Common myeloid progenitor, CD34-positive (primary cell): ENCODE measurements around the gene ZNF701.
"Not testable (repeated sequence)": the region's sequence is repeated elsewhere in the genome, so short reads cannot be mapped to it uniquely, and the experiment has no call there.

ENCODE experiments used
- CTCF ChIA-PET: fragments of 350-600 bp; sonication (Branson Sonifier 250); formaldehyde crosslinking; loops from one replicate; lab custom pipeline; 2021; ENCODE audit warnings: antibody characterized with exemption; lab: Charles Lee
- POLR2A ChIA-PET: fragments of 350-600 bp; sonication (Branson Sonifier 250); formaldehyde crosslinking; loops from one replicate; lab custom pipeline; 2021; ENCODE audit warnings: antibody characterized with exemption; lab: Charles Lee
- DNase-seq, 3 donors: peaks; one replicate each; pipeline versions ENCODE4 v3.0.0 to v3.0.0-alpha.2; 2013
- H3K27ac ChIP-seq, 2 experiments: 1 replicate in 1 of 2; 2 replicates in 1 of 2; pipeline ENCODE4 v1.7.0; 2013; ENCODE audit warnings: inconsistent platforms in 2 of 2, low read length in 2 of 2, mild to moderate bottlenecking in 2 of 2, low read depth in 1 of 2, moderate library complexity in 1 of 2; ENCODE audit not compliant: severe bottlenecking in 2 of 2, insufficient read depth in 1 of 2, poor library complexity in 1 of 2
- H3K27me3 ChIP-seq, 5 experiments: replicated peaks in 2 of 5; 1 replicate in 3 of 5; 2 replicates in 2 of 5; pipeline versions ENCODE4 v1.6.1 to v1.7.0; 2013; ENCODE audit warnings: low read length in 4 of 5, mild to moderate bottlenecking in 2 of 5, moderate library complexity in 2 of 5, inconsistent platforms in 1 of 5; ENCODE audit not compliant: insufficient read depth in 5 of 5, control insufficient read depth in 4 of 5
- H3K36me3 ChIP-seq, 4 experiments: 1 replicate in 2 of 4; 2 replicates in 2 of 4; pipeline versions ENCODE4 v1.6.1 to v1.7.0; 2013; ENCODE audit warnings: low read length in 3 of 4, control low read depth in 1 of 4, mild to moderate bottlenecking in 1 of 4; ENCODE audit not compliant: control insufficient read depth in 4 of 4, insufficient read depth in 4 of 4
- H3K4me1 ChIP-seq, 4 experiments: 1 replicate in 3 of 4; 2 replicates in 1 of 4; pipeline versions ENCODE4 v1.6.1 to v1.7.1; 2013; ENCODE audit warnings: low read length in 3 of 4, mild to moderate bottlenecking in 3 of 4, control low read depth in 1 of 4, inconsistent platforms in 1 of 4, moderate library complexity in 1 of 4; ENCODE audit not compliant: control insufficient read depth in 4 of 4, insufficient read depth in 4 of 4; ENCODE audit errors: control extremely low read depth in 1 of 4
- H3K4me3 ChIP-seq, 7 experiments: 1 replicate in 4 of 7; 2 replicates in 3 of 7; pipeline versions ENCODE4 v1.5.1 to v1.7.0; 2013; ENCODE audit warnings: mild to moderate bottlenecking in 7 of 7, low read length in 6 of 7, moderate library complexity in 6 of 7, inconsistent platforms in 2 of 7, low read depth in 2 of 7, control low read depth in 1 of 7; ENCODE audit not compliant: insufficient read depth in 4 of 7, control insufficient read depth in 1 of 7; ENCODE audit errors: extremely low read depth in 1 of 7
- H3K9me3 ChIP-seq, 5 experiments: 1 replicate in 4 of 5; 2 replicates in 1 of 5; pipeline versions ENCODE4 v1.6.1 to v1.7.1; 2013; ENCODE audit warnings: low read length in 4 of 5, mild to moderate bottlenecking in 2 of 5, inconsistent platforms in 1 of 5, low read depth in 1 of 5, moderate library complexity in 1 of 5; ENCODE audit not compliant: control insufficient read depth in 4 of 5, insufficient read depth in 2 of 5; ENCODE audit errors: control extremely low read depth in 1 of 5
- WGBS: methylation state at CpG from one replicate; pipeline ENCODE4 v1.1.5; 2013; ENCODE audit not compliant: insufficient coverage; 5-methylcytosine and 5-hydroxymethylcytosine counted together

Gene ZNF701

GRCh38 chr19:52566121-52566520 lies 4.0 kb upstream of the ZNF701 start:
- peaks cover 0 to 14% (median 11%) of the 10 kb centered on the region in 4 experiments for H3K4me1 ChIP-seq
- ChIA-PET POLR2A (no interaction called here), CTCF (no interaction called here)
- H3K4me3 ChIP-seq: no peak overlapping the region
- 89% methylated on average over 3 of the region's 6 CpGs for WGBS
- peaks cover 4 to 50% (median 29%) of the 10 kb centered on the region in 5 experiments for H3K9me3 ChIP-seq
- peaks cover 2 to 32% (median 19%) of the 10 kb centered on the region in 4 experiments for H3K36me3 ChIP-seq
- no peaks in the 10 kb centered on the region for H3K27me3 ChIP-seq
- H3K27ac ChIP-seq: no peak overlapping the region
- no peak for DNase-seq

GRCh38 chr19:52566588-52566987 lies 3.5 kb upstream of the ZNF701 start:
- no peaks in the 10 kb centered on the region for H3K27me3 ChIP-seq
- H3K9me3 ChIP-seq: peaks cover 4 to 45% (median 25%) of the 10 kb centered on the region in 5 experiments
- H3K36me3 ChIP-seq: peaks cover 2 to 28% (median 17%) of the 10 kb centered on the region in 4 experiments
- H3K4me3 ChIP-seq: no peak overlapping the region
- 100% methylated on average over 1 of the region's 2 CpGs for WGBS
- ChIA-PET POLR2A (no interaction called here), CTCF (no interaction called here)
- DNase-seq: no peak
- no peak overlapping the region for H3K27ac ChIP-seq
- peaks cover 0 to 15% (median 12%) of the 10 kb centered on the region in 4 experiments for H3K4me1 ChIP-seq

GRCh38 chr19:52567921-52568320 lies 2.2 kb upstream of the ZNF701 start:
- CTCF ChIA-PET: no interaction called here
- Histone ChIP-seq H3K27ac (no peak overlapping the region), H3K4me1 (peaks cover 0 to 15% (median 12%) of the 10 kb centered on the region in 4 experiments), H3K36me3 (peaks cover 0 to 25% (median 19%) of the 10 kb centered on the region in 4 experiments), H3K4me3 (no peak overlapping the region), H3K9me3 (peaks cover 0 to 42% (median 22%) of the 10 kb centered on the region in 5 experiments), H3K27me3 (no peaks in the 10 kb centered on the region)
- WGBS: 90% methylated on average over 7 of the region's 14 CpGs
- DNase-seq: no peak
- POLR2A ChIA-PET: no interaction called here

GRCh38 chr19:52569638-52569999 lies 468 bp upstream of the ZNF701 start:
- H3K27me3 ChIP-seq, CTCF ChIA-PET, POLR2A ChIA-PET: not testable (repeated sequence)
- H3K4me3 ChIP-seq: peak overlapping the region; percentile 37 to 96 (median 86)
- DNase-seq: peak in 1 of 3 donors; percentile 4
- peaks cover 10 to 25% (median 20%) of the 10 kb centered on the region in 4 experiments for H3K36me3 ChIP-seq
- H3K27ac ChIP-seq: peak overlapping the region in 1 of 2 experiments; percentile 43
- H3K9me3 ChIP-seq: peaks cover 1 to 38% (median 17%) of the 10 kb centered on the region in 5 experiments
- 31% methylated on average over 9 of the region's 13 CpGs for WGBS
- H3K4me1 ChIP-seq: peaks cover 0 to 15% (median 12%) of the 10 kb centered on the region in 4 experiments

- 94% methylated on average over 30 of the region's 39 CpGs for WGBS
- no peak for DNase-seq
- Histone ChIP-seq H3K27ac (no peak overlapping the region), H3K4me1 (no peaks in the 10 kb centered on the region), H3K27me3 (no peaks in the 10 kb centered on the region), H3K9me3 (peaks cover 12 to 73% (median 55%) of the 10 kb centered on the region in 5 experiments), H3K4me3 (peak overlapping the region in 1 of 7 experiments; percentile 28), H3K36me3 (peaks cover 24 to 86% (median 68%) of the 10 kb centered on the region in 4 experiments)
- ChIA-PET CTCF (no interaction called here), POLR2A (no interaction called here)
Observed at GRCh38 chr19:52584736-52585440, 14.8 kb downstream of the ZNF701 start.

GRCh38 chr19:52585604-52586003 lies 15.5 kb downstream of the ZNF701 start:
- no peak for DNase-seq
- Histone ChIP-seq H3K27me3 (no peaks in the 10 kb centered on the region), H3K4me3 (no peak overlapping the region), H3K36me3 (peaks cover 18 to 86% (median 68%) of the 10 kb centered on the region in 4 experiments), H3K4me1 (no peaks in the 10 kb centered on the region), H3K27ac (no peak overlapping the region), H3K9me3 (peaks cover 12 to 71% (median 54%) of the 10 kb centered on the region in 5 experiments)
- ChIA-PET POLR2A (no interaction called here), CTCF (no interaction called here)
- WGBS: 100% methylated on average over 2 of the region's 6 CpGs

- ChIA-PET CTCF (no interaction called here), POLR2A (no interaction called here)
- no peak overlapping the region for H3K27ac ChIP-seq
- no CpG with 5 or more reads among the region's 5 CpGs for WGBS
- no peak overlapping the region for H3K4me3 ChIP-seq
- H3K4me1 ChIP-seq: no peaks in the 10 kb centered on the region
- DNase-seq: peak in 1 of 3 donors; percentile 7
- H3K9me3 ChIP-seq: peaks cover 2 to 48% (median 24%) of the 10 kb centered on the region in 5 experiments
- H3K36me3 ChIP-seq: peaks cover 9 to 60% (median 49%) of the 10 kb centered on the region in 4 experiments
- no peaks in the 10 kb centered on the region for H3K27me3 ChIP-seq
Observed at GRCh38 chr19:52590728-52591127, 20.6 kb downstream of the ZNF701 start.
